ENCODE results near the gene SOX11.

DNA sequence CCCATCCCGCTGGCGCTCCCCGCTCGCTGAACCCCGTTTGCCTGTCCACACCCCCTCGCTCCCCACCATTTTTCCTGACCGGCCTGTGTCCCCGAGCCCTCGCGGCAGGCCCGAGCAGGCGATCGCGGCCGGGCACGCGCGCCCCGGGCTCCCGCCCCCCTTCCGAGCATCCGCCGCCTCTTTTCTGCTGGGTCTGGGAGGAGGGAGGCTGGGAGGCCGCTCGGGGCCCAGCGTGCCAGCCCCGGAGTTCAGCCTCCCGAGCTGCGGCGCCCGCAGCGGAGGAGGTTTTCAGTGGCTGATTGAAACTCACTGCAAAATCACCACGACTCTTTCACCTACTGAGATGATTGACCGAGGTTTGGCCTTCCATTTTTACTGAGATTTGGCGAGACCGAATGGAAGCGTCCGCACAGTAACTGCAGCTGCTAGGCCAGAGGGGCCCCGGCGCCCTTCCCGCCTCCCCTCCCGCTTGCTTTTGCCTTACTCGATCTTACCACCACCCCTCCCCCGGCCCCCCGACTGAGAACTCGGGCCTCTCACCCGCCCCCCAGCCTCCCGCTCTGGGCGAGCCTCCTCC, 4.8 kb downstream of the SOX11 start:
- TF ChIP-seq, protein P1, sequence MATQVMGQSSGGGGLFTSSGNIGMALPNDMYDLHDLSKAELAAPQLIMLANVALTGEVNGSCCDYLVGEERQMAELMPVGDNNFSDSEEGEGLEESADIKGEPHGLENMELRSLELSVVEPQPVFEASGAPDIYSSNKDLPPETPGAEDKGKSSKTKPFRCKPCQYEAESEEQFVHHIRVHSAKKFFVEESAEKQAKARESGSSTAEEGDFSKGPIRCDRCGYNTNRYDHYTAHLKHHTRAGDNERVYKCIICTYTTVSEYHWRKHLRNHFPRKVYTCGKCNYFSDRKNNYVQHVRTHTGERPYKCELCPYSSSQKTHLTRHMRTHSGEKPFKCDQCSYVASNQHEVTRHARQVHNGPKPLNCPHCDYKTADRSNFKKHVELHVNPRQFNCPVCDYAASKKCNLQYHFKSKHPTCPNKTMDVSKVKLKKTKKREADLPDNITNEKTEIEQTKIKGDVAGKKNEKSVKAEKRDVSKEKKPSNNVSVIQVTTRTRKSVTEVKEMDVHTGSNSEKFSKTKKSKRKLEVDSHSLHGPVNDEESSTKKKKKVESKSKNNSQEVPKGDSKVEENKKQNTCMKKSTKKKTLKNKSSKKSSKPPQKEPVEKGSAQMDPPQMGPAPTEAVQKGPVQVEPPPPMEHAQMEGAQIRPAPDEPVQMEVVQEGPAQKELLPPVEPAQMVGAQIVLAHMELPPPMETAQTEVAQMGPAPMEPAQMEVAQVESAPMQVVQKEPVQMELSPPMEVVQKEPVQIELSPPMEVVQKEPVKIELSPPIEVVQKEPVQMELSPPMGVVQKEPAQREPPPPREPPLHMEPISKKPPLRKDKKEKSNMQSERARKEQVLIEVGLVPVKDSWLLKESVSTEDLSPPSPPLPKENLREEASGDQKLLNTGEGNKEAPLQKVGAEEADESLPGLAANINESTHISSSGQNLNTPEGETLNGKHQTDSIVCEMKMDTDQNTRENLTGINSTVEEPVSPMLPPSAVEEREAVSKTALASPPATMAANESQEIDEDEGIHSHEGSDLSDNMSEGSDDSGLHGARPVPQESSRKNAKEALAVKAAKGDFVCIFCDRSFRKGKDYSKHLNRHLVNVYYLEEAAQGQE (IDR thresholded peaks at IDR 0.05; ENCODE audit: low read depth): no peak
- no peak for TF ChIP-seq CREB1 (IDR thresholded peaks at IDR 0.05; ENCODE audit: low read depth)
- TF ChIP-seq, protein P2, sequence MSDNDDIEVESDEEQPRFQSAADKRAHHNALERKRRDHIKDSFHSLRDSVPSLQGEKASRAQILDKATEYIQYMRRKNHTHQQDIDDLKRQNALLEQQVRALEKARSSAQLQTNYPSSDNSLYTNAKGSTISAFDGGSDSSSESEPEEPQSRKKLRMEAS (IDR thresholded peaks at IDR 0.05): no peak
- no peak for TF ChIP-seq EP300 (IDR thresholded peaks at IDR 0.05; ENCODE audit: borderline replicate concordance)
- no peak for TF ChIP-seq YY1 (IDR thresholded peaks at IDR 0.05; ENCODE audit: low read depth)

Measured in Ishikawa (cell line).